GM18861 (cell line): ENCODE measurements around the gene POLR2L.

Experiments
- ATAC-seq: cut with Tn5 transposase; IDR thresholded peaks from one replicate; pipeline ENCODE4 v1.9.1; 2021; ENCODE audit not compliant: unreplicated experiment

Gene POLR2L

GRCh38 chr11:839875-840617, 2.3 kb downstream of the POLR2L start:
- no peak for ATAC-seq

- ATAC-seq, result no peak
Measured at GRCh38 chr11:839280-839623, 3.1 kb downstream of the POLR2L start.

- ATAC-seq, result no peak
Measured at GRCh38 chr11:838441-839279, 3.7 kb downstream of the POLR2L start.

- no peak for ATAC-seq
Measured at GRCh38 chr11:837990-838307, 4.4 kb downstream of the POLR2L start.

GRCh38 chr11:837189-837989, 4.9 kb downstream of the POLR2L start:
- ATAC-seq, result no peak

- no peak for ATAC-seq
Measured at GRCh38 chr11:836700-837099, 5.6 kb downstream of the POLR2L start.

GRCh38 chr11:836274-836673, 6.1 kb downstream of the POLR2L start:
- ATAC-seq, result no peak

GRCh38 chr11:834371-835316, 7.7 kb downstream of the POLR2L start:
- no peak for ATAC-seq

GRCh38 chr11:833849-834311, 8.4 kb downstream of the POLR2L start:
- ATAC-seq, result no peak

- no peak for ATAC-seq
Measured at GRCh38 chr11:833114-833791, 9.1 kb downstream of the POLR2L start.

GRCh38 chr11:832529-833113, 9.7 kb downstream of the POLR2L start, which contains the start of gene CD151:
Gene CD151 (plus strand): TSS chr11:832952. CDS start chr11:836070, 3,118 bp downstream.
- no peak for ATAC-seq

GRCh38 chr11:831961-832528, 10.3 kb downstream of the POLR2L start:
- ATAC-seq, result no peak

- ATAC-seq, result no peak
Measured at GRCh38 chr11:831118-831864, 11.0 kb downstream of the POLR2L start.

GRCh38 chr11:830295-831117, 11.8 kb downstream of the POLR2L start:
- no peak for ATAC-seq

- no peak for ATAC-seq
Measured at GRCh38 chr11:829847-830294, 12.5 kb downstream of the POLR2L start.

- no peak for ATAC-seq
Measured at GRCh38 chr11:829176-829846, 13.0 kb downstream of the POLR2L start.
